GM12878 (cell line): ENCODE measurements around the gene CHRM2. TPM values are rescaled to one million over a fixed set of nuclear protein-coding genes. Genes with fewer than 3 reads are reported as not detected.

ENCODE experiments used
- ATAC-seq: fragments of 200-7000 bp; cut with Tn5 transposase; 3 replicates; pipeline ENCODE4 v1.9.1; 2020; ENCODE audit warnings: mild to moderate bottlenecking, moderate library complexity
- BruUV-seq: library from RNA; stranded (reverse); fragments of 400-500 nt; replicated peaks from 2 replicates; lab custom pipeline; 2021; lab: Mats Ljungman, UMichigan
- CTCF ChIA-PET: fragments of 300-600 bp; sonication (Branson Sonifier 250); formaldehyde crosslinking; extraction: SDS; loops from one replicate; lab custom pipeline; 2021; ENCODE audit warnings: inconsistent platforms; lab: Yijun Ruan, JAX
- POLR2A ChIA-PET: fragments of 350-600 bp; formaldehyde crosslinking; extraction: SDS; loops from one replicate; lab custom pipeline; 2021; ENCODE audit warnings: inconsistent platforms; lab: Charles Lee
- RAD21 ChIA-PET: fragments of 300-600 bp; sonication (Branson Sonifier 250); formaldehyde crosslinking; loops from one replicate; lab custom pipeline; 2023; ENCODE audit warnings: antibody characterized with exemption; ENCODE audit not compliant: unreplicated experiment; lab: Charles Lee
- SMC1A ChIA-PET: fragments of 300-600 bp; sonication (Branson Sonifier 250); formaldehyde crosslinking; loops from one replicate; lab custom pipeline; 2023; ENCODE audit not compliant: unreplicated experiment, uncharacterized antibody; lab: Charles Lee
- DNase-seq: peaks from one replicate; pipeline ENCODE4 v3.0.0-alpha.2; 2011; ENCODE audit warnings: low read depth, low spot score
- FAIRE-seq: peaks from 3 replicates; lab custom pipeline; 2011; peaks lifted over from hg19 to GRCh38; lab: Jason Lieb, UNC
- H2AFZ ChIP-seq: 2 replicates; pipeline ENCODE4 v1.6.0; 2011; ENCODE audit warnings: low read depth, low read length, control low read depth; ENCODE audit not compliant: control insufficient read depth
- H3K27ac ChIP-seq: 2 replicates; pipeline ENCODE4 v1.5.1; 2011; ENCODE audit warnings: control low read depth; ENCODE audit not compliant: control insufficient read depth, insufficient read depth
- H3K27me3 ChIP-seq, 2 experiments: replicated peaks in 1 of 2; 2 replicates each; pipeline versions ENCODE4 v1.6.0 to v1.6.1; 2011; ENCODE audit warnings: low read length in 1 of 2; ENCODE audit not compliant: control insufficient read depth in 2 of 2, insufficient read depth in 2 of 2
- H3K36me3 ChIP-seq, 2 experiments: 2 replicates each; pipeline ENCODE4 v1.5.1; 2011; ENCODE audit warnings: low read length in 1 of 2; ENCODE audit not compliant: control insufficient read depth in 2 of 2, insufficient read depth in 2 of 2
- H3K4me1 ChIP-seq: 2 replicates; pipeline ENCODE4 v1.6.1; 2011; ENCODE audit warnings: mild to moderate bottlenecking, low read length, moderate library complexity, mixed read lengths; ENCODE audit not compliant: control insufficient read depth, insufficient read depth
- H3K4me2 ChIP-seq: 2 replicates; pipeline ENCODE4 v1.6.0; 2011; ENCODE audit warnings: control low read depth; ENCODE audit not compliant: control insufficient read depth, insufficient read depth
- H3K4me3 ChIP-seq: fragments of 200-600 bp; sonication (generic); 2 replicates; pipeline ENCODE4 v1.5.1; 2016
- H3K79me2 ChIP-seq: 2 replicates; pipeline ENCODE4 v1.6.0; 2011; ENCODE audit warnings: low read length; ENCODE audit not compliant: control insufficient read depth, insufficient read depth
- H3K9ac ChIP-seq: 2 replicates; pipeline ENCODE4 v1.8.0; 2011; ENCODE audit warnings: low read length, control low read depth, mixed read lengths; ENCODE audit not compliant: control insufficient read depth, insufficient read depth
- H3K9me3 ChIP-seq: replicated peaks from 3 replicates; pipeline ENCODE4 v1.5.1; 2011; ENCODE audit warnings: mild to moderate bottlenecking, low read length; ENCODE audit not compliant: control insufficient read depth, insufficient read depth
- H4K20me1 ChIP-seq: 2 replicates; pipeline ENCODE4 v1.6.0; 2011; ENCODE audit not compliant: control insufficient read depth, insufficient read depth
- CEBPZ ChIP-seq: fragments of 150-350 bp; IDR thresholded peaks from 2 replicates; pipeline ENCODE4 v1.6.1; 2016; ENCODE audit warnings: low read depth, low read length
- CHD1 ChIP-seq: IDR thresholded peaks from 2 replicates; pipeline ENCODE4 v1.6.1; 2012; ENCODE audit warnings: low read depth, low read length, improper control_type of control experiment
- ELK1 ChIP-seq: IDR thresholded peaks from 2 replicates; pipeline ENCODE4 v1.6.1; 2012; ENCODE audit warnings: low read depth, low read length, improper control_type of control experiment
- GATAD2B ChIP-seq: fragments of 450-650 bp; conservative IDR thresholded peaks from 2 replicates; pipeline ENCODE4 v1.6.1; 2017; ENCODE audit warnings: low read depth, mild to moderate bottlenecking, moderate library complexity
- NFIC ChIP-seq: IDR thresholded peaks from 2 replicates; pipeline ENCODE4 v1.6.1; 2012; ENCODE audit warnings: low read depth, mild to moderate bottlenecking, inconsistent platforms, low read length, moderate library complexity
- NFYB ChIP-seq: IDR thresholded peaks from 2 replicates; pipeline ENCODE4 v1.6.1; 2011; ENCODE audit warnings: low read depth, mild to moderate bottlenecking, low read length, improper control_type of control experiment, moderate library complexity; ENCODE audit not compliant: insufficient read depth
- PML ChIP-seq: IDR thresholded peaks from 2 replicates; pipeline ENCODE4 v1.6.1; 2012; ENCODE audit warnings: low read length, inconsistent platforms
- RB1 ChIP-seq: fragments of 450-650 bp; formaldehyde crosslinking; IDR thresholded peaks from 2 replicates; pipeline ENCODE4 v1.6.1; 2017; ENCODE audit warnings: mild to moderate bottlenecking, borderline replicate concordance
- USF2 ChIP-seq: IDR thresholded peaks from 2 replicates; pipeline ENCODE4 v1.6.1; 2011; ENCODE audit warnings: low read depth, low read length, improper control_type of control experiment, borderline replicate concordance
- ZNF687 ChIP-seq: fragments of 450-650 bp; IDR thresholded peaks from 2 replicates; pipeline ENCODE4 v1.6.1; 2017; ENCODE audit warnings: mild to moderate bottlenecking, moderate library complexity
- WGBS: methylation state at CpG from one replicate; pipeline ENCODE4 v1.1.6; 2016; ENCODE audit warnings: low lambda C conversion rate; ENCODE audit not compliant: insufficient replicate concordance, insufficient coverage; ENCODE audit errors: missing lambda C conversion rate; 5-methylcytosine and 5-hydroxymethylcytosine counted together
- in situ Hi-C: fragments of 300-500 bp; cut with MboI; formaldehyde crosslinking; loops from 9 replicates; pipeline ENCODE4 v1.14.3; 2018; ENCODE audit warnings: mixed read lengths
- intact Hi-C: fragments of 100-400 bp; cut with micrococcal nuclease; formaldehyde crosslinking; loops from one replicate; pipeline ENCODE4 v1.14.2; 2022; ENCODE audit not compliant: unreplicated experiment
- polyA plus RNA-seq, 11 experiments: library from polyadenylated mRNA; depleted of rRNA in 4 of 11; unstranded in 6 of 11; stranded (reverse) in 5 of 11; fragments of >200 nt; fragmentation: Nextera tagmentation in 4 of 11; fragmentation: Illumina TruSeq in 1 of 11; extraction: Ambion mirVana in 4 of 11; extraction: Trizol in 1 of 11; gene quantifications; 1 replicate in 1 of 11; 2 replicates in 10 of 11; pipeline versions ENCODE4 v1.2.1 to v1.2.3, GENCODE V29; 2011 to 2016; ENCODE audit warnings: inconsistent platforms in 2 of 11, missing spikeins in 2 of 11, low read depth in 1 of 11
- total RNA-seq, 4 experiments: library from RNA; depleted of rRNA in 3 of 4; stranded (reverse); fragments of >200 nt in 3 of 4; fragmentation: Illumina TruSeq in 1 of 4; extraction: Trizol in 1 of 4; gene quantifications; 2 replicates each; pipeline versions ENCODE4 v1.2.1 to v1.2.3, GENCODE V29; 2013 to 2021

CHRM2 gene
- total and polyA plus RNA-seq, 10 of the 15 experiments (the other 5 are each of a cell fraction or from before 2014, with no cell fraction given), result 0.05 TPM; not detected in 9

- no peak for FAIRE-seq
- SMC1A ChIA-PET, result no interaction called here
- TF ChIP-seq GATAD2B (no peak), ZNF687 (no peak), PML (no peak), USF2 (no peak), ELK1 (no peak), RB1 (no peak), CHD1 (no peak), CEBPZ (no peak), NFYB (no peak), NFIC (no peak)
- no peak overlapping the region for H3K4me2 ChIP-seq
- H4K20me1 ChIP-seq, result no peaks in the 10 kb centered on the region
- H3K9ac ChIP-seq, result no peak overlapping the region
- BruUV-seq, result no TSS peak
- CTCF ChIA-PET, result no interaction called here
- in situ Hi-C loops, result no loop called here
- POLR2A ChIA-PET, result no interaction called here
- no peak overlapping the region for H3K4me3 ChIP-seq
- intact Hi-C loops, result no loop called here
- no peaks in the 10 kb centered on the region for H3K9me3 ChIP-seq
- RAD21 ChIA-PET, result no interaction called here
- no peak overlapping the region for H3K27ac ChIP-seq
- H3K79me2 ChIP-seq, result no peaks in the 10 kb centered on the region
- WGBS, result 31% methylated on average over 3 of the region's 3 CpGs
- H2AFZ ChIP-seq, result no peak overlapping the region
- no peaks in the 10 kb centered on the region for H3K27me3 ChIP-seq
- H3K4me1 ChIP-seq, result no peaks in the 10 kb centered on the region
- no peaks in the 10 kb centered on the region for H3K36me3 ChIP-seq
- no peak for DNase-seq
- no peak for ATAC-seq
These were observed 124.9 kb downstream of the CHRM2 start for GRCh38 chr7:136993377-136993776.
